SU-DHL-6 (cell line): ENCODE measurements around the gene C6orf89.

Experiments used
- CTCF ChIP-seq: fragments of 200-600 bp; sonication (generic); IDR thresholded peaks from one replicate; pipeline ENCODE4 v1.5.1; 2017; ENCODE audit warnings: antibody characterized with exemption, mild to moderate bottlenecking, low read length, moderate library complexity; ENCODE audit not compliant: insufficient read depth, poor library complexity, severe bottlenecking
- EZH2phosphoT487 ChIP-seq: fragments of 200-600 bp; sonication (generic), shearing (Covaris generic); conservative IDR thresholded peaks from 2 replicates; pipeline ENCODE4 v1.6.1; 2018; ENCODE audit warnings: mild to moderate bottlenecking, antibody characterized with exemption, low read length, moderate library complexity, mixed read lengths

GRCh38 chr6:36964908-36965307 is 79.2 kb downstream of the C6orf89 start:
- TF ChIP-seq CTCF (no peak), EZH2phosphoT487 (no peak)
